GM12891 (cell line): ENCODE data around the gene MAX.

Source experiments
- POLR2A ChIP-seq: IDR thresholded peaks from 2 replicates; pipeline ENCODE4 v1.6.1; 2011; ENCODE audit warnings: low read depth, low read length, control low read depth
- POLR2AphosphoS5 ChIP-seq: IDR thresholded peaks from 2 replicates; pipeline ENCODE4 v1.6.1; 2011; ENCODE audit warnings: low read depth, low read length, control low read depth
- POU2F2 ChIP-seq: IDR thresholded peaks from 2 replicates; pipeline ENCODE4 v1.6.1; 2011; ENCODE audit warnings: low read depth, mild to moderate bottlenecking, control low read depth, low read length, moderate library complexity
- TAF1 ChIP-seq: IDR thresholded peaks from 2 replicates; pipeline ENCODE4 v1.6.1; 2011; ENCODE audit warnings: low read depth, low read length, control low read depth

- no peak for TF ChIP-seq POLR2AphosphoS5
- no peak for TF ChIP-seq POLR2A
- TF ChIP-seq TAF1 = no peak
- no peak for TF ChIP-seq POU2F2
These were observed 75.1 kb downstream of the MAX start for GRCh38 chr14:65027127-65027799.
